OCI-LY7 (cell line): Measurements from ENCODE around the gene LYSMD2. TPM values are rescaled to one million over a fixed set of nuclear protein-coding genes. Genes with fewer than 3 reads are reported as not detected.

ENCODE experiments used
- BruUV-seq: library from RNA; stranded (reverse); fragments of 400-500 nt; replicated peaks from 2 replicates; lab custom pipeline; 2021; lab: Mats Ljungman, UMichigan
- CTCF ChIA-PET: fragments of 300-600 bp; sonication (Branson Sonifier 250); formaldehyde crosslinking; loops from one replicate; lab custom pipeline; 2022; ENCODE audit warnings: antibody characterized with exemption; ENCODE audit not compliant: unreplicated experiment; lab: Charles Lee
- POLR2A ChIA-PET: fragments of 300-600 bp; sonication (Branson Sonifier 250); formaldehyde crosslinking; loops from one replicate; lab custom pipeline; 2022; ENCODE audit warnings: antibody characterized with exemption; lab: Charles Lee
- DNase-seq: peaks from one replicate; pipeline ENCODE4 v3.0.0-alpha.2; 2015; ENCODE audit warnings: low spot score
- H2AFZ ChIP-seq: fragments of 200-600 bp; sonication (generic), shearing (Covaris generic); 2 replicates; pipeline ENCODE4 v1.6.1; 2014; ENCODE audit warnings: mild to moderate bottlenecking, antibody characterized with exemption, low read length, moderate library complexity
- H3K27ac ChIP-seq: fragments of 200-600 bp; sonication (generic); 2 replicates; pipeline ENCODE4 v1.5.1; 2014; ENCODE audit warnings: mixed run types, low read depth, mild to moderate bottlenecking, moderate library complexity, low read length, inconsistent platforms; ENCODE audit not compliant: poor library complexity, severe bottlenecking
- H3K36me3 ChIP-seq: fragments of 200-600 bp; sonication (generic); 2 replicates; pipeline ENCODE4 v1.6.1; 2014; ENCODE audit warnings: mild to moderate bottlenecking, antibody characterized with exemption, low read length, moderate library complexity, mixed read lengths; ENCODE audit not compliant: insufficient read depth
- H3K4me1 ChIP-seq: fragments of 200-600 bp; sonication (generic); 2 replicates; pipeline ENCODE4 v1.5.1; 2014; ENCODE audit warnings: mild to moderate bottlenecking, low read length; ENCODE audit not compliant: insufficient read depth, poor library complexity, severe bottlenecking
- H3K4me2 ChIP-seq: fragments of 200-600 bp; sonication (generic); 2 replicates; pipeline ENCODE4 v1.6.1; 2014; ENCODE audit warnings: mild to moderate bottlenecking, low read length
- H3K4me3 ChIP-seq: fragments of 200-600 bp; sonication (generic); 2 replicates; pipeline ENCODE4 v1.5.1; 2014; ENCODE audit warnings: mild to moderate bottlenecking, low read depth, low read length; ENCODE audit not compliant: poor library complexity, severe bottlenecking
- H3K79me2 ChIP-seq: fragments of 200-600 bp; sonication (generic); 2 replicates; pipeline ENCODE4 v1.6.1; 2016; ENCODE audit warnings: low read depth, mild to moderate bottlenecking, low read length, moderate library complexity, mixed read lengths; ENCODE audit not compliant: insufficient read depth
- H3K9me2 ChIP-seq: fragments of 200-600 bp; sonication (generic); 2 replicates; pipeline ENCODE4 v1.6.1; 2016; ENCODE audit warnings: mild to moderate bottlenecking, low read length, mixed read lengths; ENCODE audit not compliant: insufficient read depth
- H3K9me3 ChIP-seq: fragments of 200-600 bp; sonication (generic); 2 replicates; pipeline ENCODE4 v1.6.1; 2014; ENCODE audit warnings: mild to moderate bottlenecking, mixed run types, low read length, mixed read lengths
- H4K20me1 ChIP-seq: fragments of 200-600 bp; sonication (generic); 2 replicates; pipeline ENCODE4 v1.6.1; 2014; ENCODE audit warnings: mild to moderate bottlenecking, antibody characterized with exemption, low read length, moderate library complexity, mixed read lengths; ENCODE audit not compliant: insufficient read depth
- EZH2phosphoT487 ChIP-seq: fragments of 200-600 bp; sonication (generic); IDR thresholded peaks from 2 replicates; pipeline ENCODE4 v1.6.1; 2018; ENCODE audit warnings: low read depth, borderline replicate concordance, mild to moderate bottlenecking, mixed run types, antibody characterized with exemption, low read length, moderate library complexity, mixed read lengths
- intact Hi-C: fragments of 100-400 bp; cut with micrococcal nuclease; formaldehyde crosslinking; loops from one replicate; pipeline ENCODE4 v1.10.0; 2022; ENCODE audit not compliant: unreplicated experiment
- total RNA-seq, 2 experiments: library from RNA; depleted of rRNA in 1 of 2; stranded (reverse); fragments of >200 nt in 1 of 2; shearing (Covaris generic) in 1 of 2; gene quantifications; 2 replicates each; pipeline ENCODE4 v1.2.3, GENCODE V29; 2014 to 2022
- TF ChIP-seq, protein P1 (sequence below): fragments of 200-600 bp; sonication (generic); conservative IDR thresholded peaks from 2 replicates; pipeline ENCODE4 v1.5.1; 2014; ENCODE audit warnings: mild to moderate bottlenecking, antibody characterized with exemption, low read length, moderate library complexity, mixed read lengths

Gene LYSMD2
- total RNA-seq, 2 experiments from 2014 or later: 0.89 TPM; not detected in 1

DNA sequence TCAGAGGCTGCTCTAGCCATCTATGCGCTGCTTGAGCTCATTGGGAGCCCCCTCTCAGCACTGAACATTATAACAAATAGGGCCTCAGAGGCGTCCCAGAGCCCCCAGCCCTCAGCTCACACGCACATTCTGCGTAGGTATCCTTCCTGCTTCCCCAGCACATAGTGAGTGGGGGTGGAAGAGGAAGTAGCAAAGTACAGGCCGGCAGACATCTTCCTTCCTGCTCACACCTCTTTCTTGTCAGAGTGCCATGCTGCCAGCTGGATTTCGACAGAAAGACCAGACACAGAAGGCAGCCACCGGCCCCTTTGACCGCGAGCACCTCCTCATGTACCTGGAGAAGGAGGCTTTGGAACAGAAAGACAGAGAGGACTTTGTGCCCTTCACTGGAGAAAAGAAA, 30.6 kb upstream of the LYSMD2 start:
- POLR2A ChIA-PET: no interaction called here

DNA sequence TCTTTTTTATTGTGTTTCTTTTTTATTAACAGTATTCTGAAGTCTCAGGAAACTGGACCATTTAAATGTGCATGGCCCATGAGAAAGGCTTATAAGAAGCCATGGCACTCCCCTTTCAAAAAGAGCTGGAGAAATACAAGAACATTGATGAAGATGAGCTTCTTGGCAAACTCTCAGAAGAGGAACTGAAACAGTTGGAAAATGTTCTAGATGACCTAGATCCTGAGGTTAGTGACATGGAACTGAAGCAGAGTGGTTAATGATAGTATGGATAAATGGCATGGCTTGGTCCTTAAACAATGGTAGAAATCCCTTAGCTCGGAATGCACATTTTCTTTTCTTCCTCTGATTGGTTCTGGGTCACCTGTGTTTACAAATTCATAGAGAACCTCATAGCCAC, 28.9 kb upstream of the LYSMD2 start:
- POLR2A ChIA-PET: interaction anchor here (1.1 kb wide), 1 partner anchor 215 kb away, joined by 3 read pairs; no protein-coding TSS in a partner anchor

More for the DNA sequence above, 30.6 kb upstream of the LYSMD2 start:
- DNase-seq: no peak
- Histone ChIP-seq H3K4me1 (no peaks in the 10 kb centered on the region), H3K4me3 (no peak overlapping the region), H3K4me2 (no peak overlapping the region), H3K9me3 (no peaks in the 10 kb centered on the region), H3K9me2 (no peaks in the 10 kb centered on the region), H4K20me1 (no peaks in the 10 kb centered on the region), H3K36me3 (no peaks in the 10 kb centered on the region), H3K27ac (no peak overlapping the region), H2AFZ (no peak overlapping the region), H3K79me2 (no peaks in the 10 kb centered on the region)
- intact Hi-C loops: no loop called here
- no TSS peak for BruUV-seq
- CTCF ChIA-PET: no interaction called here
- no peak for TF ChIP-seq EZH2phosphoT487
- TF ChIP-seq, protein P1, sequence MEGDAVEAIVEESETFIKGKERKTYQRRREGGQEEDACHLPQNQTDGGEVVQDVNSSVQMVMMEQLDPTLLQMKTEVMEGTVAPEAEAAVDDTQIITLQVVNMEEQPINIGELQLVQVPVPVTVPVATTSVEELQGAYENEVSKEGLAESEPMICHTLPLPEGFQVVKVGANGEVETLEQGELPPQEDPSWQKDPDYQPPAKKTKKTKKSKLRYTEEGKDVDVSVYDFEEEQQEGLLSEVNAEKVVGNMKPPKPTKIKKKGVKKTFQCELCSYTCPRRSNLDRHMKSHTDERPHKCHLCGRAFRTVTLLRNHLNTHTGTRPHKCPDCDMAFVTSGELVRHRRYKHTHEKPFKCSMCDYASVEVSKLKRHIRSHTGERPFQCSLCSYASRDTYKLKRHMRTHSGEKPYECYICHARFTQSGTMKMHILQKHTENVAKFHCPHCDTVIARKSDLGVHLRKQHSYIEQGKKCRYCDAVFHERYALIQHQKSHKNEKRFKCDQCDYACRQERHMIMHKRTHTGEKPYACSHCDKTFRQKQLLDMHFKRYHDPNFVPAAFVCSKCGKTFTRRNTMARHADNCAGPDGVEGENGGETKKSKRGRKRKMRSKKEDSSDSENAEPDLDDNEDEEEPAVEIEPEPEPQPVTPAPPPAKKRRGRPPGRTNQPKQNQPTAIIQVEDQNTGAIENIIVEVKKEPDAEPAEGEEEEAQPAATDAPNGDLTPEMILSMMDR: no peak

DNA sequence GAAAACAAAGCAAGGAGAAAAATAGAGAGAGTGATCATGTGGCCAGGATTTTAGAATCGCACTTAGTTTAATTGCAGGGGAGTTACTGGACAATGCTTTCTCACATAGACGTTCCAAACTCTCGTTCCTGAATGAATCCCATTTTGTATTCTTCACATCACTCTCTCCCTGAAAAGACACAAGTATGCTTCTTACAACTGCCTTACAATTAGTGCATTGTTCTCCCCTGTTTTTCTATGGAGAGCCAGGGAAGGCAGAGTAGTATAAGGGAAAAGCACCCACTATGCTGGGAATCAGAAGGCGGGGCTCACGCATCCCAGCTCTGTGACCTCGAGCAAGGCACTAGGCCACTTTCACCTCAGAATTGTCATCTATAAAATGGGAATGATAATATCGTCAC, 28.3 kb upstream of the LYSMD2 start:
- no peak for DNase-seq
- no TSS peak for BruUV-seq
- POLR2A ChIA-PET: interaction anchor here (1.1 kb wide), 1 partner anchor 214 kb away, joined by 3 read pairs; no protein-coding TSS in a partner anchor

More for the DNA sequence above, 28.9 kb upstream of the LYSMD2 start:
- intact Hi-C loops: no loop called here
- Histone ChIP-seq H3K9me2 (no peaks in the 10 kb centered on the region), H3K4me1 (no peaks in the 10 kb centered on the region), H3K9me3 (no peaks in the 10 kb centered on the region), H2AFZ (no peak overlapping the region), H4K20me1 (no peaks in the 10 kb centered on the region), H3K4me2 (no peak overlapping the region), H3K27ac (no peak overlapping the region), H3K36me3 (no peaks in the 10 kb centered on the region), H3K4me3 (no peak overlapping the region), H3K79me2 (no peaks in the 10 kb centered on the region)
- TF ChIP-seq EZH2phosphoT487: no peak
- TF ChIP-seq, protein P1: no peak
- CTCF ChIA-PET: no interaction called here
- no peak for DNase-seq
- BruUV-seq: no TSS peak

More for the DNA sequence above, 28.3 kb upstream of the LYSMD2 start:
- CTCF ChIA-PET: no interaction called here
- H2AFZ ChIP-seq: no peak overlapping the region
- H3K9me3 ChIP-seq: no peaks in the 10 kb centered on the region
- H3K79me2 ChIP-seq: no peaks in the 10 kb centered on the region
- intact Hi-C loops: no loop called here
- no peaks in the 10 kb centered on the region for H3K4me1 ChIP-seq
- H3K4me2 ChIP-seq: no peak overlapping the region
- no peaks in the 10 kb centered on the region for H4K20me1 ChIP-seq
- no peak overlapping the region for H3K27ac ChIP-seq
- no peak overlapping the region for H3K4me3 ChIP-seq
- no peaks in the 10 kb centered on the region for H3K9me2 ChIP-seq
- H3K36me3 ChIP-seq: no peaks in the 10 kb centered on the region
- TF ChIP-seq EZH2phosphoT487: no peak
- TF ChIP-seq, protein P1: no peak
